HG03571 (cell line): ENCODE results near the gene CLIC3.
"Not testable (repeated sequence)": the region's sequence is repeated elsewhere in the genome, so short reads cannot be mapped to it uniquely, and the experiment has no call there.

Experiments
- ATAC-seq: cut with Tn5 transposase; IDR thresholded peaks from one replicate; pipeline ENCODE4 v1.9.1; 2021; ENCODE audit not compliant: unreplicated experiment

CLIC3 gene

GRCh38 chr9:137017791-137018497 lies 21.6 kb upstream of the CLIC3 start:
- ATAC-seq, result no peak

- no peak for ATAC-seq
These were observed 20.7 kb upstream of the CLIC3 start for GRCh38 chr9:137017071-137017470.

DNA sequence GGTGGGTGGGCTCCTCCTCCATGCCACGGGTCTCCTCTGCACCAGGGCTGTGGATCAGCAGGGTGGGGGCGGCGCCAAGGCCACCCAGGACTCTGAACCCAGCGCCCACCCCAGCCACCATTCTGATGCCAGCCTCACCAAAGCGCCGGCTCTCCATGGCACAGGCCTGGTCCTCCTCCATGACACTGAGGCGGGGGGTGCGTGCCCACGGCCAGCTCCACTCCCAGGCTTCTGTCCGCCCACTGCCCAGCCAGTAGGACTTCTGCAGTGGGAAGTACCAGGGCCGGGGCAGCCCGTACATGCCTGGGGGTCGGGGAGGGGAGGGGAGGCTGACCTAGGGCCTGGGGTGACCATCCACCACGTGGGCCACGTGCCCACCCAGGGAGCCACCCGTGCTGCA lies 20.1 kb upstream of the CLIC3 start:
- ATAC-seq, result no peak

GRCh38 chr9:137015976-137016375 lies 19.6 kb upstream of the CLIC3 start:
- no peak for ATAC-seq

DNA sequence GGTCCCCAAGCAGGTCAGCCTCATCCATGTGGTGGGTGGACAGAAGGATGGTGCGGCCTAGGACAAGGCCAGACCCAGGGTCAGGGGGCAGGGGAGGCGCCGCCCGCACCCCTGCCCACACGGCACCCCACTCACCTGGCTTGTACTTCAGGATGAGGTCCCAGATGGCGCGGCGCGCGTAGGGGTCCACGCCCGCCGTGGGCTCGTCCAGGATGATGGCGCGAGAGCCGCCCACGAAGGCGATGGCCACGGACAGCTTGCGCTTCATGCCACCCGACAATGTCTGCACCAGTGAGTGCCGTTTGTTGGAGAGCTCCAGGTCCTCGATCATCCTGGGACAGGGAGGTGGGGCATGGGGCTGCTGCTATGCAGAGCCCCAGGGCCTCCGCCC lies 19.2 kb upstream of the CLIC3 start:
- no peak for ATAC-seq

- ATAC-seq, result no peak
These were observed 18.6 kb upstream of the CLIC3 start for GRCh38 chr9:137014776-137015539.

DNA sequence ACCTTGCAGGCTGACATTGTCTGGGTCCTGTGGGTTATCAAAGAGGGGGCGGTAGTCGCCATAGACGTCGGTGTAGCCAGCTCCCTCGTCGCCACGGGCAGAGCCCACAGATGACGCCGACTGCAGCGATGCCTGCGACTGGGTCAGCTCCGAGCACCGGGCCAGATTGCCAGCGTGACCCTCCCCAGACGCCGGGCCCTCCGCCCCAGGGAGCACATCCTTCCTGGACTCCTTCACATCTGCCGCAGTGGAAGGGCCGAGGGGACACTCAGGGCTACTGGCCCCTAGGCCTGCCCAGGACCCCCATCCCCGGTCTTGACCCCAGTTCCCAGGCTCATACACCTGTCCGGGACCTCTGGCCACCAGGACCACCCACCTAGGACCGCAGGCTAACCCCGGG lies 17.8 kb upstream of the CLIC3 start:
- no peak for ATAC-seq

GRCh38 chr9:137013571-137013940 lies 17.2 kb upstream of the CLIC3 start:
- ATAC-seq, result no peak

DNA sequence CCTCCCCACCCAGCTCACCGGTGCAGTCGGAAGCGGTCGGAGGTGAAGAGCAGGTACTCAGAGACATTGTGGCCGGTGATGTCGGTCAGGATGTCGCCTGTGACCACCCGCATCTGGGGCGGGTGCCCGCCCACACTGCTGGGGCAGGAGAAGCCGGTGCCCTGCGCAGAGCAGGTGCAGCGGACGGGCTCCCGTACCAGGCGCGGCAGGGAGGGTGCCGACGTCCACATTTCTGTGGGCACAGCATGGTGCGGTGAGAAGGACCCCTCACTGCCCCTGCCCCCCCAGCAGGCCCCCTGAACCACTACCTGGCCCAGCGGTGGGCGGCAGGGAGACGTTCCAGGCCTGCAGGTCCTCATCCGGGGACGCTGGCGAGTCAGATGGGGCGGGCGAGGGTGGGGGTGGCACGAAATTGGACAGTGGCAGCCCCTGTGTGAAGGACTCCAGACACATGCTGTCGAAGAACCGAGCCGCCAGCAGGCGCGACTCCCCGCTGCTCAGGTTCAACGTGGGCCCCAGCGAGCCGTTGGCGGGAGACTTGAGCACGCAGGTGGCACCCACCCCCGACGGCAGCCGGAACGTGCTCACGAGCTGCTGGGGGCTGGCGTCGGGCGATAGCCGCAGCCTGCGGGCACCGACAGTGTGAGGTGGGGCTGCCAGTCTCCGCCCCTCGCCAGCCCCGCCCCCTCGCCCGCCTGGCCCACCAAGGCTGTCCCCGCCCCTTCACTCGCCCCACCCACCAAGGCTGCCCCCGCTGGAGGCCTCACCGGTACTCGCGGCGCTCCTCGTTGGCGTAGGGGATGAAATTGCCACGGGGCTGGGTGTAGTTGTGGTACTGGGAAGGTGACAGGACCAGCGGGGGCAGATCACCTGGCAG lies 16.6 kb upstream of the CLIC3 start:
- ATAC-seq, result no peak

DNA sequence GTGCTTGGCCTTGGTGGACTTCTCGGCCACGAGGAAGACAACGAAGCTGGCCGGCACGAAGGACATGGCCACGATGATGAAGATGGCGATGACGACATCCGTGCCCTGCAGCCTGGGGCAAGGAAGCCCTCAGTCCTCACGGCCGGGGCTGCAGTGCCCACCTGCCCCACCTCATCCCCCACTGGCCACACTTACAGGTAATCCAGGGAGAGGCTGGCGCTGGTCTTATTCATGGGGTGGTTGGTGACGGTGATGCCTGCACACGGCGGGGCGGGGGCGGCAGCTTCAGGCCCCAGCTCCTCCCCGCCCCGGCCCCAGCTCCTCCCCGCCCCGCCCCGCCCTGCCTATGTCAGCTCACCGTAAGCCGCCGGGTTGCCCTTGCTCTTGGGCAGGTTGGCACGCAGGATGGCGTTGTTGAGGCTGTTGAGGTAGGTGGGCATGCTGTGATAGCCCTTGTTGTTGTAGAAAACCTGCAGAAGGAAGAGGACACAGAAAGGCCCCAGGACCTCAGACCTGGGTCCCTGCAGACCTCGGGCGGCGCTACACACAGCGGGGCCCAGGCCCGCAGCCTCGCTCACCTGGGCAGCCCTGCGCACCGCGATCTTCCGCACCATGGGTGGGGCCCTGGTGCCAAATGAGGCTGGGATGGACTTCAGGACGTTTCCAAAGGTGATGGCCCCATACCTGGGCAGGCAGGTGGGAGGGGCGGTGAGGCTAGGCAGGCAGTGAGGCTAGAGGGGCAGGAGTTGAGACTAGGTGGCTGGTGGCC lies 15.7 kb upstream of the CLIC3 start:
- no peak for ATAC-seq

DNA sequence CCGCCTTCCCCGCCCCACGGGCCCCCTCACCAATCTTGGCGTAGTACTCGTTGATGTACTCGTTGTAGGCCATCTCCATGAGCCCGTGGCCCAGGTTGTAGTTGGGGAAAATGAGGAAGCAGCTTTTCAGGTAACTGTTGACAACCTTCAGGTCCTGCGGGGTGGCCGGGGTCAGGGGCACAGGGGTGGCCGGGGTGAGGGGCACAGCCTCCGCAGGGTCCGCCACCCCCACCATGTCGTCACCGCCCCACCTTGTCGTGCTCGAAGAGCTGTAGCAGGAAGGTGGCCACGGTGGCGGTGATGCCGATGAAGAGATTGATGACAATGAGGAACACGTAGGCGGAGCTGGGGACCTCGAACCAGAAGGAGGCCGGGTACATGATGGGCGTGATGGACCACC lies 14.8 kb upstream of the CLIC3 start:
- ATAC-seq, result no peak

- no peak for ATAC-seq
These were observed 13.8 kb upstream of the CLIC3 start for GRCh38 chr9:137009938-137010732.

GRCh38 chr9:137009217-137009616 lies 12.8 kb upstream of the CLIC3 start:
- no peak for ATAC-seq

DNA sequence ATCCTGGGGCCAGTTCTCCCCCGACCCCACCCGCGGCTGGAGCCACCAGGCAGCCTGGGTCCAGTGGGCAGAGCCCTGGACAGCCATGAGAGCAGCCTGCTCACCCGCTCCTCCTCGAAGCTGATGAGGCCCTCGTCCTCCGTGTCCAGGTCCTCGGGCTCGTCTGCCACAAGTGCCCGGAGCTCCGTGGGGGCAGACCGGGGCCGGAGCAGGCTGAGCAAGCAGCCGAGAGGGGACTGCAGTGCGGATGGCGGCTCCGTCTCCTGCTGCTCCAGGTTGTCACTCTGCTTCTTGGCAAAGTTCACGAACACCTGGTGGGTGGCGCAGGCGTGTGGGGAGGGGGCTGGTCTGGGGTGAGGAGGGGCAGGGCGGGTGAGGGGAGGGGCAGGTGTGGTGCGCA lies 11.9 kb upstream of the CLIC3 start:
- no peak for ATAC-seq

DNA sequence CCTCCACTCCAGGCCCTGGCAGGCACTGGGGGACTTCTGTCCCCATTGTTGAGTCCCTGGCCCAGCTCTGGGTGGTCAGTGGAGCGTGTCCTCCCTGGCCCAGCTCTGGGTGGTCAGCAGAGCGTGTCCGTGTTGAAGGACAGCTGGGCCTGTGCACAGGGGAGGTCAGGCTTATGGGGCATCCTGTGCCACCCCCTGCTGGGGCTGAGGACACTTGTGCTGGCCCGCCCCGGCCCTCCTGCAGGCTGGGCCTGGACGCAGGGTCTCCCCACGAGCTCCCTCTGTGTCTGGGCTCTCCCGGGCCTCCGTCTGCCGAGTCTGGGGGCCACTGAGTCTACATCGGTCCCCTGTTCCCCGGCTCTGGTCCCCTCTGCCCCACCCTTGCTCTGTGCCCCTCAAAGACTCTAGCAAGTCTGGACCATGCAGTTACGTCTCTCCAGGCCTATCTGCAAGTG lies 11.5 kb upstream of the CLIC3 start:
- ATAC-seq, result no peak

- ATAC-seq, result no peak
These were observed 10.9 kb upstream of the CLIC3 start for GRCh38 chr9:137007108-137007815.

GRCh38 chr9:137006116-137007003 lies 10.0 kb upstream of the CLIC3 start:
- ATAC-seq, result no peak

GRCh38 chr9:137004285-137004684 lies 7.9 kb upstream of the CLIC3 start:
- ATAC-seq, result not testable (repeated sequence)
